H1 (cell line): ENCODE data around the gene CRYBB3. TPM values are rescaled to one million over a fixed set of nuclear protein-coding genes. Genes with fewer than 3 reads are reported as not detected.

Source experiments
- CTCF ChIA-PET: fragments of 300-600 bp; sonication (Branson Sonifier 250); formaldehyde crosslinking; loops from one replicate; lab custom pipeline; 2021; ENCODE audit not compliant: partially characterized antibody; lab: Charles Lee
- POLR2A ChIA-PET: fragments of 300-600 bp; sonication (Branson Sonifier 250); formaldehyde crosslinking; loops from one replicate; lab custom pipeline; 2021; ENCODE audit warnings: inconsistent platforms; ENCODE audit not compliant: partially characterized antibody; lab: Charles Lee
- DNase-seq, 2 experiments: peaks; one replicate each; pipeline versions ENCODE4 v3.0.0 to v3.0.0-alpha.2; 2010 to 2022; ENCODE audit warnings: low spot score in 2 of 2, low read depth in 1 of 2, mixed read lengths in 1 of 2
- FAIRE-seq: peaks from 2 replicates; lab custom pipeline; 2011; peaks lifted over from hg19 to GRCh38; lab: Jason Lieb, UNC
- H2AFZ ChIP-seq: 2 replicates; pipeline ENCODE4 v1.8.1; 2012; ENCODE audit warnings: low read length, inconsistent platforms
- H2AK5ac ChIP-seq: 2 replicates; pipeline ENCODE4 v1.6.1; 2013; ENCODE audit warnings: low read depth, low read length
- H2BK120ac ChIP-seq: replicated peaks from 2 replicates; pipeline ENCODE3; 2013; ENCODE audit warnings: low read depth, low read length, inconsistent platforms
- H2BK12ac ChIP-seq: 2 replicates; pipeline ENCODE4 v1.6.1; 2013; ENCODE audit warnings: low read depth, low read length
- H2BK15ac ChIP-seq: 2 replicates; pipeline ENCODE4 v1.6.1; 2013; ENCODE audit warnings: low read length
- H2BK20ac ChIP-seq: 2 replicates; pipeline ENCODE4 v1.6.1; 2013; ENCODE audit warnings: low read length
- H2BK5ac ChIP-seq: 2 replicates; pipeline ENCODE4 v1.6.1; 2013; ENCODE audit warnings: low read depth, low read length
- H3K14ac ChIP-seq: 2 replicates; pipeline ENCODE4 v1.6.1; 2013; ENCODE audit warnings: inconsistent platforms; ENCODE audit not compliant: insufficient read length
- H3K18ac ChIP-seq: 2 replicates; pipeline ENCODE4 v1.6.1; 2013; ENCODE audit warnings: low read length; ENCODE audit errors: extremely low read depth
- H3K23ac ChIP-seq: 2 replicates; pipeline ENCODE4 v1.6.1; 2013; ENCODE audit warnings: inconsistent platforms; ENCODE audit not compliant: insufficient read length
- H3K23me2 ChIP-seq: 2 replicates; pipeline ENCODE4 v1.6.1; 2013; ENCODE audit warnings: low read depth, low read length
- H3K27ac ChIP-seq: 2 replicates; pipeline ENCODE4 v1.6.1; 2011; ENCODE audit warnings: low read depth, low read length, inconsistent platforms
- H3K27me3 ChIP-seq, 4 experiments: replicated peaks in 1 of 4; 1 replicate in 1 of 4; 2 replicates in 3 of 4; pipeline versions ENCODE4 v1.6.1 to v1.8.1; 2011 to 2013; ENCODE audit warnings: low read length in 3 of 4, mild to moderate bottlenecking in 3 of 4, inconsistent platforms in 2 of 4, mixed read lengths in 2 of 4, moderate library complexity in 1 of 4; ENCODE audit not compliant: control insufficient read depth in 3 of 4, insufficient read depth in 3 of 4; ENCODE audit errors: extremely low read depth in 1 of 4
- H3K36me3 ChIP-seq, 4 experiments: 2 replicates each; pipeline versions ENCODE4 v1.6.1 to v1.8.1; 2011 to 2013; ENCODE audit warnings: mild to moderate bottlenecking in 4 of 4, low read length in 3 of 4, moderate library complexity in 2 of 4, control low read depth in 1 of 4, inconsistent platforms in 1 of 4; ENCODE audit not compliant: insufficient read depth in 4 of 4, control insufficient read depth in 2 of 4
- H3K4ac ChIP-seq: replicated peaks from 2 replicates; pipeline ENCODE3; 2013; ENCODE audit warnings: low read length, low read depth, mixed read lengths, inconsistent platforms; ENCODE audit not compliant: insufficient read length
- H3K4me1 ChIP-seq, 4 experiments: replicated peaks in 1 of 4; 1 replicate in 1 of 4; 2 replicates in 3 of 4; pipeline versions ENCODE4 v1.6.1 to v1.8.1; 2011 to 2013; ENCODE audit warnings: low read length in 3 of 4, inconsistent platforms in 2 of 4, mixed read lengths in 1 of 4; ENCODE audit not compliant: insufficient read depth in 4 of 4, control insufficient read depth in 3 of 4
- H3K4me2 ChIP-seq, 2 experiments: 2 replicates each; pipeline versions ENCODE4 v1.6.1 to v1.8.1; 2011 to 2013; ENCODE audit warnings: low read depth in 2 of 2, low read length in 2 of 2, control low read depth in 1 of 2, inconsistent platforms in 1 of 2, mild to moderate bottlenecking in 1 of 2; ENCODE audit not compliant: insufficient read depth in 1 of 2
- H3K4me3 ChIP-seq, 4 experiments: fragments of 200-600, 300-600 bp in 1 of 4; sonication (generic), shearing (Covaris generic), sonication (Bioruptor Twin) in 1 of 4; 2 replicates each; pipeline versions ENCODE4 v1.5.1 to v1.8.1; 2011 to 2016; ENCODE audit warnings: low read length in 4 of 4, low read depth in 3 of 4, control low read depth in 2 of 4, inconsistent platforms in 2 of 4, mild to moderate bottlenecking in 2 of 4, mixed read lengths in 1 of 4, moderate library complexity in 1 of 4; ENCODE audit not compliant: insufficient read depth in 2 of 4; ENCODE audit errors: extremely low read depth in 1 of 4
- H3K56ac ChIP-seq: replicated peaks from 2 replicates; pipeline ENCODE3; 2013; ENCODE audit warnings: low read depth, mild to moderate bottlenecking, mixed read lengths, low read length, inconsistent platforms; ENCODE audit not compliant: insufficient read length
- H3K79me1 ChIP-seq: 2 replicates; pipeline ENCODE4 v1.6.1; 2013; ENCODE audit warnings: low read depth, low read length, control low read depth
- H3K79me2 ChIP-seq, 2 experiments: 2 replicates each; pipeline versions ENCODE4 v1.6.1 to v1.8.1; 2012 to 2013; ENCODE audit warnings: low read length in 2 of 2, mild to moderate bottlenecking in 2 of 2, inconsistent platforms in 1 of 2; ENCODE audit not compliant: insufficient read depth in 2 of 2, control insufficient read depth in 1 of 2
- H3K9ac ChIP-seq, 4 experiments: replicated peaks in 1 of 4; 1 replicate in 1 of 4; 2 replicates in 3 of 4; pipeline versions ENCODE4 v1.6.1 to v1.8.1; 2011 to 2013; ENCODE audit warnings: low read depth in 3 of 4, low read length in 3 of 4, control low read depth in 2 of 4, mild to moderate bottlenecking in 2 of 4, moderate library complexity in 2 of 4, inconsistent platforms in 1 of 4; ENCODE audit errors: extremely low read depth in 1 of 4
- H3K9me3 ChIP-seq, 2 experiments: 2 replicates each; pipeline versions ENCODE4 v1.6.1 to v1.8.1; 2012 to 2013; ENCODE audit warnings: mild to moderate bottlenecking in 2 of 2, moderate library complexity in 2 of 2, control low read depth in 1 of 2, inconsistent platforms in 1 of 2, low read depth in 1 of 2, low read length in 1 of 2, mixed read lengths in 1 of 2; ENCODE audit not compliant: insufficient read depth in 2 of 2
- H4K20me1 ChIP-seq, 2 experiments: replicated peaks in 1 of 2; 2 replicates each; pipeline versions ENCODE3 to v1.8.1; 2011 to 2013; ENCODE audit warnings: inconsistent platforms in 2 of 2, low read length in 2 of 2, mild to moderate bottlenecking in 1 of 2; ENCODE audit not compliant: insufficient read depth in 2 of 2, control insufficient read depth in 1 of 2
- H4K5ac ChIP-seq: 2 replicates; pipeline ENCODE4 v1.6.1; 2013; ENCODE audit warnings: low read length, low read depth, mixed read lengths, inconsistent platforms; ENCODE audit not compliant: insufficient read length
- H4K8ac ChIP-seq: 2 replicates; pipeline ENCODE4 v1.8.0; 2013; ENCODE audit warnings: mild to moderate bottlenecking, moderate library complexity, low read length, inconsistent platforms; ENCODE audit not compliant: insufficient read depth; ENCODE audit errors: extremely low read depth
- H4K91ac ChIP-seq: replicated peaks from 2 replicates; pipeline ENCODE3; 2013; ENCODE audit warnings: low read length, mixed read lengths, inconsistent platforms; ENCODE audit not compliant: insufficient read length
- ATF2 ChIP-seq: IDR thresholded peaks from 2 replicates; pipeline ENCODE4 v1.6.1; 2012; ENCODE audit warnings: low read length, inconsistent platforms
- BACH1 ChIP-seq: IDR thresholded peaks from 2 replicates; pipeline ENCODE4 v1.6.1; 2012; ENCODE audit warnings: low read length, improper control_type of control experiment
- CTCF ChIP-seq, 3 experiments: IDR thresholded peaks; 1 replicate in 2 of 3; 2 replicates in 1 of 3; pipeline versions ENCODE4 v1.5.1 to v1.6.1; 2011; ENCODE audit warnings: low read length in 3 of 3, mild to moderate bottlenecking in 3 of 3, inconsistent platforms in 2 of 3, low read depth in 1 of 3, moderate library complexity in 1 of 3; ENCODE audit not compliant: insufficient read depth in 1 of 3; ENCODE audit errors: control extremely low read depth in 1 of 3
- EP300 ChIP-seq, 2 experiments: IDR thresholded peaks; 1 replicate in 1 of 2; 2 replicates in 1 of 2; pipeline ENCODE4 v1.6.1; 2011 to 2012; ENCODE audit warnings: low read depth in 2 of 2, low read length in 2 of 2, mild to moderate bottlenecking in 2 of 2, borderline replicate concordance in 1 of 2, inconsistent platforms in 1 of 2, moderate library complexity in 1 of 2
- EZH2 ChIP-seq: fragments of 200-600 bp; sonication (generic); IDR thresholded peaks from 2 replicates; pipeline ENCODE4 v1.7.1; 2012; ENCODE audit warnings: low read depth, mild to moderate bottlenecking, moderate library complexity, low read length, inconsistent platforms; ENCODE audit not compliant: severe bottlenecking
- JUN ChIP-seq: IDR thresholded peaks from 2 replicates; pipeline ENCODE4 v1.6.1; 2011; ENCODE audit warnings: low read depth, mild to moderate bottlenecking, improper control_type of control experiment, low read length
- RXRA ChIP-seq: IDR thresholded peaks from 2 replicates; pipeline ENCODE4 v1.6.1; 2011; ENCODE audit warnings: low read depth, mild to moderate bottlenecking, low read length, moderate library complexity; ENCODE audit not compliant: insufficient read depth
- SP2 ChIP-seq: IDR thresholded peaks from 2 replicates; pipeline ENCODE4 v1.6.1; 2012; ENCODE audit warnings: mild to moderate bottlenecking, low read length, inconsistent platforms
- WGBS, 2 experiments: shearing (Covaris generic) in 1 of 2; methylation state at CpG; one replicate each; pipeline versions ENCODE4 v1.1.6 to v1.1.7; 2013 to 2015; ENCODE audit warnings: low lambda C conversion rate in 2 of 2, mixed read lengths in 2 of 2, inconsistent platforms in 1 of 2, low coverage in 1 of 2, missing lambda C conversion rate in 1 of 2; ENCODE audit not compliant: insufficient replicate concordance in 2 of 2, insufficient coverage in 1 of 2, insufficient read length in 1 of 2; ENCODE audit errors: extremely low coverage in 1 of 2, missing lambda C conversion rate in 1 of 2; 5-methylcytosine and 5-hydroxymethylcytosine counted together
- polyA plus RNA-seq, 7 experiments: library from polyadenylated mRNA; depleted of rRNA in 3 of 7; stranded (reverse) in 5 of 7; unstranded in 2 of 7; fragments of >200 nt in 5 of 7; fragments of 200-250 nt in 2 of 7; gene quantifications; 1 replicate in 5 of 7; 2 replicates in 1 of 7; 4 replicates in 1 of 7; pipeline versions ENCODE4 v1.2.1 to v1.2.3, GENCODE V29; 2011 to 2013; ENCODE audit warnings: missing spikeins in 2 of 7, mixed read lengths in 2 of 7
- total RNA-seq: library from RNA; stranded (reverse); fragmentation: NEBNext Ultra II Directional; extraction: Animal tissue kit (Norgen Biotek cat#: 25700); gene quantifications from 2 replicates; pipeline ENCODE4 v1.2.1, GENCODE V29; 2021

The CRYBB3 gene
- total and polyA plus RNA-seq, 2 of the 8 experiments (the other 6 are each of a cell fraction or from before 2014, with no cell fraction given), result 0.44 to 0.58 TPM

- Histone ChIP-seq H3K4me2 (no peak overlapping the region), H3K36me3 (no peaks in the 10 kb centered on the region; a peak in 2 of 8 replicates), H4K8ac (no peak overlapping the region)
- TF ChIP-seq CTCF (IDR thresholded peaks at IDR 0.05; ENCODE audit: control extremely low read depth in 1 of 3, insufficient read depth in 1 of 3, low read depth in 1 of 3, low read length in 3 of 3) (no peak), JUN (no peak), EZH2 (no peak), RXRA (no peak), ATF2 (no peak), BACH1 (no peak), SP2 (no peak), EP300 (IDR thresholded peaks at IDR 0.05; ENCODE audit: borderline replicate concordance in 1 of 2, low read depth in 2 of 2, low read length in 2 of 2) (no peak)
- TF ChIP-seq, all 59 proteins: peak for 0
- ChIA-PET CTCF (interaction anchor here (0.6 to 3.1 kb wide), 9 partner anchors 13 to 245 kb away, joined by 3 to 13 read pairs (median 3); no protein-coding TSS in a partner anchor), POLR2A (no interaction called here)
- DNase-seq (no peak), FAIRE-seq (no peak)
- Histone ChIP-seq H2BK5ac (no peak overlapping the region), H3K4ac (no peak overlapping the region), H3K18ac (no peak overlapping the region), H2AFZ (no peak overlapping the region), H3K79me1 (no peaks in the 10 kb centered on the region), H3K9ac (no peak overlapping the region), H4K5ac (no peak overlapping the region), H3K27ac (no peak overlapping the region), H4K20me1 (peaks cover 0 to 2% of the 10 kb centered on the region in 2 experiments), H3K23me2 (no peaks in the 10 kb centered on the region), H3K4me1 (no peaks in the 10 kb centered on the region), H2AK5ac (no peak overlapping the region), H2BK15ac (no peak overlapping the region), H3K56ac (no peak overlapping the region), H3K4me3 (no peak overlapping the region), H2BK12ac (no peak overlapping the region), H2BK20ac (no peak overlapping the region), H3K79me2 (no peaks in the 10 kb centered on the region), H3K14ac (no peak overlapping the region), H3K27me3 (no peaks in the 10 kb centered on the region), H2BK120ac (no peak overlapping the region), H3K23ac (no peak overlapping the region), H4K91ac (no peak overlapping the region), H3K9me3 (no peaks in the 10 kb centered on the region; a peak in 1 of 4 replicates)
- 86% methylated on average over 12 of the region's 12 CpGs; no CpG with 5 or more reads in 1 of the 2 experiments for WGBS, 2 experiments
Observed at GRCh38 chr22:25183949-25184619, 15.6 kb upstream of the CRYBB3 start.
